Measurements from ENCODE around the gene OR1J1. TPM values are rescaled to one million over a fixed set of nuclear protein-coding genes. Genes with fewer than 3 reads are reported as not detected.

Gene OR1J1
- total RNA-seq: not detected
- long read RNA-seq: 0 reads

GRCh38 chr9:122477826-122478225 is at the start of gene OR1J1:
TSS of gene OR1J1 (minus strand) at chr9:122477926. CDS start at chr9:122477926, 0 bp downstream.
- H3K27ac ChIP-seq: no peak within 1 kb of the TSS
- no peaks in the 10 kb centered on the region for H3K36me3 ChIP-seq
- ATAC-seq (no peak), DNase-seq (no peak)
- TF ChIP-seq CTCF (IDR thresholded peaks at IDR 0.05): no peak
- WGBS (ENCODE audit: insufficient coverage, low coverage, low lambda C conversion rate, missing lambda C conversion rate): 44% methylated on average over 6 of the region's 6 CpGs
- intact Hi-C loops (cut with DNase I): no loop called here
- H3K4me1 ChIP-seq: no peaks in the 10 kb centered on the region
- no peak within 1 kb of the TSS for H3K4me3 ChIP-seq
- H3K27me3 ChIP-seq: peaks cover 0 to 4% of the 10 kb centered on the region in 2 donors
- H3K9me3 ChIP-seq: no peaks in the 10 kb centered on the region

GRCh38 chr9:122527193-122527592 is 49.5 kb upstream of the OR1J1 start, which contains the start of gene OR1N1:
TSS of gene OR1N1 (minus strand) at chr9:122527293. CDS start at chr9:122527293, 0 bp downstream.
- H3K9me3 ChIP-seq: no peaks in the 10 kb centered on the region
- no peak within 1 kb of the TSS for H3K4me3 ChIP-seq
- no peak within 1 kb of the TSS for H3K27ac ChIP-seq
- no peaks in the 10 kb centered on the region for H3K36me3 ChIP-seq
- H3K4me1 ChIP-seq: no peaks in the 10 kb centered on the region
- H3K27me3 ChIP-seq: no peaks in the 10 kb centered on the region
- intact Hi-C loops (cut with DNase I): no loop called here
- TF ChIP-seq POLR2A (IDR thresholded peaks at IDR 0.05) (no peak), CTCF (IDR thresholded peaks at IDR 0.05) (no peak)
- no peak for ATAC-seq
- no peak for DNase-seq
- 76% methylated on average over 3 of the region's 3 CpGs for WGBS (ENCODE audit: insufficient coverage, low coverage, low lambda C conversion rate, missing lambda C conversion rate)

GRCh38 chr9:122526602-122527001 is 48.9 kb upstream of the OR1J1 start:
- Histone ChIP-seq H3K9me3 (no peaks in the 10 kb centered on the region), H3K4me3 (no peak overlapping the region), H3K4me1 (no peaks in the 10 kb centered on the region), H3K36me3 (no peaks in the 10 kb centered on the region), H3K27ac (no peak overlapping the region), H3K27me3 (no peaks in the 10 kb centered on the region)
- ATAC-seq (no peak), DNase-seq (no peak)
- intact Hi-C loops (cut with DNase I): no loop called here
- TF ChIP-seq POLR2A (IDR thresholded peaks at IDR 0.05): no peak
- 69% methylated on average over 6 of the region's 10 CpGs for WGBS (ENCODE audit: insufficient coverage, low coverage, low lambda C conversion rate, missing lambda C conversion rate)

- Histone ChIP-seq H3K9me3 (no peaks in the 10 kb centered on the region), H3K27me3 (no peaks in the 10 kb centered on the region), H3K4me3 (no peak overlapping the region), H3K36me3 (no peaks in the 10 kb centered on the region), H3K4me1 (no peaks in the 10 kb centered on the region), H3K27ac (no peak overlapping the region)
- intact Hi-C loops (cut with DNase I): no loop called here
- 60% methylated on average over 3 of the region's 3 CpGs for WGBS (ENCODE audit: insufficient coverage, low coverage, low lambda C conversion rate, missing lambda C conversion rate)
- DNase-seq: no peak
- ATAC-seq: no peak
- no peak for TF ChIP-seq POLR2A (IDR thresholded peaks at IDR 0.05)
- no peak for TF ChIP-seq CTCF (IDR thresholded peaks at IDR 0.05)
Measured at GRCh38 chr9:122519376-122519775, 41.6 kb upstream of the OR1J1 start.

GRCh38 chr9:122518841-122519240 is 41.1 kb upstream of the OR1J1 start, which contains the start of gene OR1J4:
TSS of gene OR1J4 (plus strand) at chr9:122519141. CDS start at chr9:122519141, 0 bp downstream.
- ATAC-seq: no peak
- TF ChIP-seq POLR2A (IDR thresholded peaks at IDR 0.05) (no peak), CTCF (IDR thresholded peaks at IDR 0.05) (no peak)
- H3K27me3 ChIP-seq: no peaks in the 10 kb centered on the region
- H3K36me3 ChIP-seq: no peaks in the 10 kb centered on the region
- intact Hi-C loops (cut with DNase I): no loop called here
- no peak within 1 kb of the TSS for H3K4me3 ChIP-seq
- no peak for DNase-seq
- H3K4me1 ChIP-seq: no peaks in the 10 kb centered on the region
- no peak within 1 kb of the TSS for H3K27ac ChIP-seq
- no peaks in the 10 kb centered on the region for H3K9me3 ChIP-seq
- 69% methylated on average over 4 of the region's 4 CpGs for WGBS (ENCODE audit: insufficient coverage, low coverage, low lambda C conversion rate, missing lambda C conversion rate)
